Peyer's patch (tissue), 4 donors: ENCODE measurements around the gene PDGFD.

Experiments
- CTCF ChIP-seq, 6 experiments: fragments of 450-650 bp in 4 of 6; fragments of 200-600 bp in 2 of 6; sonication (generic) in 1 of 6; IDR thresholded peaks; one replicate each; pipeline ENCODE4 v1.5.1; 2017 to 2019; ENCODE audit warnings: antibody characterized with exemption in 6 of 6, mild to moderate bottlenecking in 3 of 6, moderate library complexity in 1 of 6
- POLR2A ChIP-seq, 2 donors: fragments of 450-650 bp; IDR thresholded peaks; one replicate each; pipeline ENCODE4 v1.5.1; 2017; ENCODE audit warnings: antibody characterized with exemption in 2 of 2, mild to moderate bottlenecking in 2 of 2, moderate library complexity in 2 of 2

DNA sequence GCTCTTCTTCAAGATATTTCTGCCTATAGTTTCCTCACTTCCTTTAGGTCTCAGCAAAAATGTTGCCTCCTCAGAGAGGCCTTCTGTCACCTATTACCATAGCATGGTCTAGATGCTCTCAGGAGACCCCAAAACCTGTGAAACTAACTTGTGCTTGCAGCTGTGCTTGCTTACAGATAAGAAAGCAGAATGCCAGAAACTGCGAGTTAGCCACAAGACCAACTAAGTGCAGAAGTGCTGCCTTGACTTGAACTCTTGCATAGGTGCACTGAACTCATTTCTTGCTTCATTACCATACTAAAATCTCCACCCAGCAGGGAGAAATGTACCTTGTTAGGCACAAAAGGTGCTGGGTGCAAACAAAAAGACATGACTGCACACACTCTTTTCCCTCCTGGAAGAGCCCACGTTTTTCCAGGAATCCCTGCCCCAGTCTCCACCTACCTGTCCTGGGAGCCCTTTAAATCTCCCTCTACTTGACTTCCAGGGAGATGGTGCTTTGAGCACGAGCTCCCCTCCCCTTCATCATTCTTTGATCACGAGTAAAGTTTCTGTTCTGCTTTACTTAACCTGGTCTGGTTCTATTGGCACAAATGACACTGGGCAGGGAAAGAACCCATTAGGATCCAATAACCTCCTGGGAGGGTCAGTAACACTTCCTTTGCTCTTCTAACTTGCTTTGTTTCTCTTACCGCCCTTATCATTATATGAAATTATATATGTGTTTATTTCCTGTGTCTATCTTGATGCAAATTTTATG is 265.2 kb downstream of the PDGFD start:
- TF ChIP-seq CTCF (IDR thresholded peaks at IDR 0.05) = no peak
- no peak for TF ChIP-seq POLR2A (IDR thresholded peaks at IDR 0.05)
